ENCODE measurements around the gene HUWE1. TPM values are rescaled to one million over a fixed set of nuclear protein-coding genes. Genes with fewer than 3 reads are reported as not detected.

The HUWE1 gene
- total and polyA plus RNA-seq, 2 donors from 2014 or later = 34.2 to 203 TPM

DNA sequence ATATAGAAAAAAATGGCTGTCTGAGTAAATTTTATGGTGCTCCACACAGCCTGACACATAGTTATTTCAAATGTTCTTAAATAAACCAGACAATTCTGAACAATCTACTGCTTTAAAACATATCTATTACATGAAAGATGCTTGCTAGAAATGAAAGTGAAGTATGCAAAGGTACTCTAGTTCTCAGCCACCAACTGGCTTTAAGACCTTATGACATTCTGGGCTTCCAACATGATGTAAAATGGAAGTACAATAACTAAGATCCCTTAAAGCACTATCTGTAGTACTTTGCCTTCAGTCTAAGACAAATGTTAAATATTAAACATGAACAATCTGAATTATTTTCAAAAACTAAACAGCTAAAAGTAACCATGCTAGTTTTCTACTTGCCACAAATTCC, 17.3 kb downstream of the HUWE1 start:
- no peaks in the 10 kb centered on the region for H3K9me3 ChIP-seq (ENCODE audit: control insufficient read depth in 2 of 3, insufficient read depth in 1 of 3, low read length in 3 of 3)
- H3K27me3 ChIP-seq (ENCODE audit: control insufficient read depth, insufficient read depth, low read length) = no peaks in the 10 kb centered on the region
- H3K4me1 ChIP-seq (ENCODE audit: control insufficient read depth in 2 of 3, insufficient read depth in 2 of 3, low read depth in 1 of 3, low read length in 3 of 3) = peaks cover 0 to 13% (median 4%) of the 10 kb centered on the region in 3 donors
- H3K36me3 ChIP-seq (ENCODE audit: control insufficient read depth in 2 of 3, insufficient read depth in 3 of 3, low read length in 3 of 3) = peaks cover 0 to 7% (median 0%) of the 10 kb centered on the region in 3 donors
- FAIRE-seq (no peak), DNase-seq (no peak)
- no peak overlapping the region for H3K4me3 ChIP-seq (ENCODE audit: low read length in 3 of 3)
- no peak overlapping the region for H3K9ac ChIP-seq (ENCODE audit: low read length in 3 of 3)
- TF ChIP-seq, protein P1, sequence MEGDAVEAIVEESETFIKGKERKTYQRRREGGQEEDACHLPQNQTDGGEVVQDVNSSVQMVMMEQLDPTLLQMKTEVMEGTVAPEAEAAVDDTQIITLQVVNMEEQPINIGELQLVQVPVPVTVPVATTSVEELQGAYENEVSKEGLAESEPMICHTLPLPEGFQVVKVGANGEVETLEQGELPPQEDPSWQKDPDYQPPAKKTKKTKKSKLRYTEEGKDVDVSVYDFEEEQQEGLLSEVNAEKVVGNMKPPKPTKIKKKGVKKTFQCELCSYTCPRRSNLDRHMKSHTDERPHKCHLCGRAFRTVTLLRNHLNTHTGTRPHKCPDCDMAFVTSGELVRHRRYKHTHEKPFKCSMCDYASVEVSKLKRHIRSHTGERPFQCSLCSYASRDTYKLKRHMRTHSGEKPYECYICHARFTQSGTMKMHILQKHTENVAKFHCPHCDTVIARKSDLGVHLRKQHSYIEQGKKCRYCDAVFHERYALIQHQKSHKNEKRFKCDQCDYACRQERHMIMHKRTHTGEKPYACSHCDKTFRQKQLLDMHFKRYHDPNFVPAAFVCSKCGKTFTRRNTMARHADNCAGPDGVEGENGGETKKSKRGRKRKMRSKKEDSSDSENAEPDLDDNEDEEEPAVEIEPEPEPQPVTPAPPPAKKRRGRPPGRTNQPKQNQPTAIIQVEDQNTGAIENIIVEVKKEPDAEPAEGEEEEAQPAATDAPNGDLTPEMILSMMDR (IDR thresholded peaks at IDR 0.05; ENCODE audit: borderline replicate concordance, extremely low read depth, insufficient read depth) = no peak
- no peak overlapping the region for H3K27ac ChIP-seq (ENCODE audit: low read depth in 2 of 2, low read length in 2 of 2)
- intact Hi-C loops (cut with DNase I) = no loop called here

GRCh38 chrX:53666171-53666570, 20.3 kb downstream of the HUWE1 start:
- Histone ChIP-seq H3K4me1 (ENCODE audit: control insufficient read depth in 2 of 3, insufficient read depth in 2 of 3, low read depth in 1 of 3, low read length in 3 of 3) (peaks cover 0 to 13% (median 4%) of the 10 kb centered on the region in 3 donors), H3K36me3 (ENCODE audit: control insufficient read depth in 2 of 3, insufficient read depth in 3 of 3, low read length in 3 of 3) (peaks cover 0 to 3% (median 0%) of the 10 kb centered on the region in 3 donors), H3K4me3 (ENCODE audit: low read length in 3 of 3) (no peak overlapping the region), H3K27ac (ENCODE audit: low read depth in 2 of 2, low read length in 2 of 2) (no peak overlapping the region), H3K9ac (ENCODE audit: low read length in 3 of 3) (no peak overlapping the region), H3K27me3 (ENCODE audit: control insufficient read depth, insufficient read depth, low read length) (no peaks in the 10 kb centered on the region), H3K9me3 (ENCODE audit: control insufficient read depth in 2 of 3, insufficient read depth in 1 of 3, low read length in 3 of 3) (no peaks in the 10 kb centered on the region)
- FAIRE-seq (no peak), DNase-seq (no peak)
- TF ChIP-seq, protein P1 (IDR thresholded peaks at IDR 0.05; ENCODE audit: borderline replicate concordance, extremely low read depth, insufficient read depth) = no peak
- intact Hi-C loops (cut with DNase I) = no loop called here

DNA sequence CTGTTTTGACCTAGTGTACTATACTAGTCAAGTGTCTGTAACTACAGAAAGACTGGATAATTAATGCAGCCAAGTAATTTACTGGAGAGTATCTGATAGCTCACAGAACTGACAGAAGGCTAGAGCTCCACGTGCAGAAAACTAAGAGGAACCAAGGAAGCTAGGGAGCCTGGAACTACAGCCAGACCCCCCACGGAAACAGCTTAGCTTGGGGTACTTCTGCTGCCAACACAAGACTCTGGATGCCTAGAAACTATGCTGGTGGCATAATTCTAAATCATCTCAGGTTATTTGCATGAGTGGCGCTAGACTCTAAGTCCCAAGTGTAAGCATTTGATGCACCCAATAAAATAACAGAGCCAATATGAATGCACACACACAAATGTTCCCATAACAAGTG, 26.5 kb downstream of the HUWE1 start:
- intact Hi-C loops (cut with DNase I) = no loop called here
- FAIRE-seq (no peak), DNase-seq (no peak)
- Histone ChIP-seq H3K4me3 (ENCODE audit: low read length in 3 of 3) (no peak overlapping the region), H3K4me1 (ENCODE audit: control insufficient read depth in 2 of 3, insufficient read depth in 2 of 3, low read depth in 1 of 3, low read length in 3 of 3) (no peaks in the 10 kb centered on the region), H3K27me3 (ENCODE audit: control insufficient read depth, insufficient read depth, low read length) (peaks cover 2% of the 10 kb centered on the region), H3K9ac (ENCODE audit: low read length in 3 of 3) (no peak overlapping the region), H3K36me3 (ENCODE audit: control insufficient read depth in 2 of 3, insufficient read depth in 3 of 3, low read length in 3 of 3) (peaks cover 0 to 6% (median 0%) of the 10 kb centered on the region in 3 donors), H3K27ac (ENCODE audit: low read depth in 2 of 2, low read length in 2 of 2) (no peak overlapping the region), H3K9me3 (ENCODE audit: control insufficient read depth in 2 of 3, insufficient read depth in 1 of 3, low read length in 3 of 3) (no peaks in the 10 kb centered on the region)
- TF ChIP-seq, protein P1 (IDR thresholded peaks at IDR 0.05; ENCODE audit: borderline replicate concordance, extremely low read depth, insufficient read depth) = no peak

- Histone ChIP-seq H3K9ac (ENCODE audit: low read length in 3 of 3) (no peak overlapping the region), H3K4me1 (ENCODE audit: control insufficient read depth in 2 of 3, insufficient read depth in 2 of 3, low read depth in 1 of 3, low read length in 3 of 3) (no peaks in the 10 kb centered on the region), H3K27ac (ENCODE audit: low read depth in 2 of 2, low read length in 2 of 2) (no peak overlapping the region), H3K4me3 (ENCODE audit: low read length in 3 of 3) (no peak overlapping the region), H3K27me3 (ENCODE audit: control insufficient read depth, insufficient read depth, low read length) (peaks cover 2% of the 10 kb centered on the region), H3K9me3 (ENCODE audit: control insufficient read depth in 2 of 3, insufficient read depth in 1 of 3, low read length in 3 of 3) (no peaks in the 10 kb centered on the region), H3K36me3 (ENCODE audit: control insufficient read depth in 2 of 3, insufficient read depth in 3 of 3, low read length in 3 of 3) (peaks cover 0 to 6% (median 0%) of the 10 kb centered on the region in 3 donors)
- intact Hi-C loops (cut with DNase I) = no loop called here
- DNase-seq (no peak), FAIRE-seq (no peak)
- TF ChIP-seq, protein P1 (IDR thresholded peaks at IDR 0.05; ENCODE audit: borderline replicate concordance, extremely low read depth, insufficient read depth) = no peak
These were observed 27.5 kb downstream of the HUWE1 start for GRCh38 chrX:53659039-53659438.
